SH-SY5Y (cell line): ENCODE measurements around the gene TOR1B.

Experiments
- GATA2 ChIP-seq: IDR thresholded peaks from 2 replicates; pipeline ENCODE4 v1.6.1; 2011; ENCODE audit warnings: mild to moderate bottlenecking, low read depth, low read length
- GATA3 ChIP-seq: IDR thresholded peaks from 2 replicates; pipeline ENCODE4 v1.6.1; 2011; ENCODE audit warnings: low read depth, mild to moderate bottlenecking, low read length, moderate library complexity

The TOR1B gene

GRCh38 chr9:129823542-129823934, 20.6 kb downstream of the TOR1B start:
- TF ChIP-seq GATA2 (no peak), GATA3 (no peak)

- TF ChIP-seq GATA3, result no peak
- TF ChIP-seq GATA2, result no peak
These were observed 21.1 kb downstream of the TOR1B start, which contains the start of gene TOR1A for GRCh38 chr9:129823935-129824601. Gene TOR1A, minus strand, starts transcription at chr9:129824136. Its CDS starts 51 bp downstream, at chr9:129824085.

- TF ChIP-seq GATA2 (no peak), GATA3 (no peak)
These were observed 23.4 kb downstream of the TOR1B start for GRCh38 chr9:129826344-129826743.

DNA sequence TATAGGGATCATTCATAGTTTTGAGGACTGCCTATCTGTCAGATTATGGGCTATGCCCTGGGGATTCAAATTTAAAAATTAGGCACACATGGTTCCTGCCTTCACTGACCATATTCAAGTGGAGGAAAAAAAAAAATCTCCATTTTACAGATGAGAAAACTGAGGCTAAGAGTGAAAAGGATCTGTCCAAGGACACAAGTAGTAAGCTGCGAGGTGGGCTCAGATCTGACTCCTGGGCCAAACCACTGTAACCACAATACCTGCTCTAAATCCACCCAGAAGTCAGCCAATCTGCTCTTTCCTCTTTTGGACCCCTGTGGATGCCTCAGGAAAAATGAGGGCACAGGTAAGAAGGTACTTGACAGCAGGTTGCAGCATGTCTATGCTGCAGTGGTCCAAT, 23.8 kb downstream of the TOR1B start:
- TF ChIP-seq GATA3 (no peak), GATA2 (no peak)

DNA sequence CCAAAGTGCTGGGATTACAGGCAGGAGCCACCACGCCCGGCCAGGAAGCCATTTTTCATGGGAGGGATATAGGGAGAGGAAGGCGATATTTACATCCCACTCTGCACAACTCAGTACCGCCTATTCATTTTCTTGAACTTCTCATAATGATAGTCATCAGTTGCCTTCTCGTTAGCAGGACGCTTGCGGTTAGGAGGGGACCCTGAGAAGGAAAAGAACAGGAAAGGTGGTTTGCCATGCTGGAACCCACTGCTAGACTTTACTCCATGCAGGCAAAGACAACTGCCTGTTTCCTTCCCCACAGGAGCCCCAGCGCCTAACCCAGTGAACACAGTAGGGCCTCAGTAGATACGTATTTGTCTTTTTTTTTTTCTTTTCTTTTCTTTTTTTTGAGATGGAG, 25.1 kb downstream of the TOR1B start:
- TF ChIP-seq GATA2, result no peak
- no peak for TF ChIP-seq GATA3

GRCh38 chr9:129828969-129829368, 26.0 kb downstream of the TOR1B start:
- TF ChIP-seq GATA2, result no peak
- TF ChIP-seq GATA3, result no peak

DNA sequence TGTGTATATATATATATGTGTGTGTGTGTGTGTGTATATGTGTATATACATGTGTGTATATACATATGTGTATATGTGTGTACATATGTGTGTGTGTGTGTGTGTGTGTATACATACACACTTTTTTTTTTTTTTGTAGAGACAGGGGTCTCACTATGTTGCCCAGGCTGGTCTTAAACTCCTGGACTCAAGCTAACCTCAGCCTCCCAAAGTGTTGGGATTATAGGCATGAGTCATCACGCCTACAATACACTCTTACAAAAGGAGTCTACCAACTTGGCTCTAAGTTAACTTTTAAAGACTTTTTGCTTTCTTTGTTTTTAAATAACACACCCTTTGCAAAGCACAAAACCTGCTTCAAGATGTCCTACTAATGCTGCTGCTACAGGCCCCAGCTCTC, 30.0 kb downstream of the TOR1B start:
- TF ChIP-seq GATA2 (no peak), GATA3 (no peak)

GRCh38 chr9:129834489-129835127, 31.6 kb downstream of the TOR1B start:
- TF ChIP-seq GATA2 (no peak), GATA3 (no peak)

GRCh38 chr9:129835128-129835859, 32.3 kb downstream of the TOR1B start, which contains the start of the genes C9orf78 and USP20:
Gene C9orf78, minus strand, starts transcription at chr9:129835275. Its CDS starts 54 bp downstream, at chr9:129835221.
Gene USP20, plus strand, starts transcription at chr9:129835458. Its CDS starts 17,098 bp downstream, at chr9:129852556.
- no peak for TF ChIP-seq GATA2
- no peak for TF ChIP-seq GATA3

GRCh38 chr9:129835860-129836223, 32.9 kb downstream of the TOR1B start:
- TF ChIP-seq GATA2, result no peak
- no peak for TF ChIP-seq GATA3

DNA sequence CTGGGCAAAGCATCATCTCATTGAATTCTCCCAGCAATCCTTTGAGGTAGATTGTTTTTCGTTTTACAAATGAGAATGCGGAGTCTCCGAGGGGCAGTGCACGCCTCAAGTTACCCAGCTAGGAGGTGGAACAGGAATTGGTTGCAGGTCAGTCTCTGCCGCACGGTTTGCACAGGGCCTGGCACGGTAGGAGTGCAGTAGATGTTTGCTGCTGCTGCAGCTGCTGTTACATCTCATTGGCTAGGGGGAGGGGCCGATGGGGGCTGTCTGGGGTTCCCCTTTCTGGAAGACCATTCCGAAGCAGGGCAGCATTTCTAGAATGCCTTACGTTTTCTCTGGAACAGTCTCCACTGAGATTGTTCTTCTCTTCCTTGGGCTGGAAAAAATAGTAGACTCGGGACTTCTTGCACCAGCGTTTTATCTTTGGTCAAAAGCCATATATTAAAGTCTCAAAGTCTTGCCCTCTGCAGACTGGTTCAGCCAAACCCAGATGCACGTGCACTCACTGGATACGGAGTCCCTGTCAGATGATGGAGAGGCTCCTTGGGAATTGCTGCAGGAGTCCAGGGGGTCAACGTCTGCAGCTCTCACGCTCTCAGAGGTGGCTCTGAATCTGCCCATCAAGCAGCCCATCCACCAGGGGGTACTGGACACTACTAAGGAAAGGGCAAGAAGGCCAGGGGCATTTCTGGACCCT, 33.5 kb downstream of the TOR1B start:
- TF ChIP-seq GATA3 (no peak), GATA2 (no peak)

GRCh38 chr9:129838707-129839259, 35.8 kb downstream of the TOR1B start:
- TF ChIP-seq GATA2 (no peak), GATA3 (no peak)

DNA sequence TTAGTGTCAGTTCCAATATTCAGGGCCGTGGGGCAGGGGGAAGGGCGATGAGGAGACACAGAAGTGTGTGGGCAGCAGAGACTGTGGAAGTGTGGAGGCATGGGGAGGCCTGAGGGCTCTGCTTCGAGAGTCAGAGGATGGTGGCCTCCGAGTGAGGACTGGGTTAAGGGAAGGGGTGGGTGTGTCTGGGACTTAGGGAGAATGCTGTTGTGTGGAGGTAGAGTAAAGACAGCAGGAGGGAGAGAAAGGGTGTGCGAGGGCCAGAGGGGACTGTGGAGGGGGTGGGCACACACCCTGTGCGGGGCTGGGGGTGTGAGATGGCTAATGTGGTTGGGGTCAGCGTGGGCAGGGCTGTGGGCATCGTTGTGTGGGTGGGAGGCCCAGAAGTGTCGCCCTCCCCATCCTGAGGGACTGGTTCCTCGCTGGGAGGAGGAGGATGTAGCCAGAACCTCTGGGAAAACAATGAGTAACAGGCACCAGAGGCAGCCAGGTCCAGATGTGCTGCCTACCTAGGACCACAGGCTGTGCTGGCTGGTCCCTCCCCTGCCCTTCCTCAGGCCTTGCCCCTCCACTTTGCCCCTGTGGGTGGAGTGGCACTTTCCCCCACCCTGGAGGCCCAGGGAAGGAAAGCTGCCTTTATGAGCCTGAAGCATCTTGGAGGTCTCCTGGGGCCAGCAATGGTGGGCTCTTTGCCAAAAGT, 36.5 kb downstream of the TOR1B start:
- no peak for TF ChIP-seq GATA2
- TF ChIP-seq GATA3, result no peak
